Esophagus squamous epithelium (tissue), 4 donors: ENCODE data around the gene PRSS50.

Experiments
- POLR2A ChIP-seq, 4 donors: fragments of 450-650 bp; IDR thresholded peaks; one replicate each; pipeline ENCODE4 v1.6.1; 2017; ENCODE audit warnings: antibody characterized with exemption in 4 of 4, mild to moderate bottlenecking in 4 of 4, moderate library complexity in 3 of 4
- TF ChIP-seq, protein P1 (sequence below), 6 experiments: fragments of 450-650 bp in 4 of 6; fragments of 200-600 bp in 2 of 6; sonication (generic) in 2 of 6; IDR thresholded peaks; one replicate each; pipeline ENCODE4 v1.5.1; 2016 to 2019; ENCODE audit warnings: antibody characterized with exemption in 6 of 6, mild to moderate bottlenecking in 4 of 6, moderate library complexity in 4 of 6

DNA sequence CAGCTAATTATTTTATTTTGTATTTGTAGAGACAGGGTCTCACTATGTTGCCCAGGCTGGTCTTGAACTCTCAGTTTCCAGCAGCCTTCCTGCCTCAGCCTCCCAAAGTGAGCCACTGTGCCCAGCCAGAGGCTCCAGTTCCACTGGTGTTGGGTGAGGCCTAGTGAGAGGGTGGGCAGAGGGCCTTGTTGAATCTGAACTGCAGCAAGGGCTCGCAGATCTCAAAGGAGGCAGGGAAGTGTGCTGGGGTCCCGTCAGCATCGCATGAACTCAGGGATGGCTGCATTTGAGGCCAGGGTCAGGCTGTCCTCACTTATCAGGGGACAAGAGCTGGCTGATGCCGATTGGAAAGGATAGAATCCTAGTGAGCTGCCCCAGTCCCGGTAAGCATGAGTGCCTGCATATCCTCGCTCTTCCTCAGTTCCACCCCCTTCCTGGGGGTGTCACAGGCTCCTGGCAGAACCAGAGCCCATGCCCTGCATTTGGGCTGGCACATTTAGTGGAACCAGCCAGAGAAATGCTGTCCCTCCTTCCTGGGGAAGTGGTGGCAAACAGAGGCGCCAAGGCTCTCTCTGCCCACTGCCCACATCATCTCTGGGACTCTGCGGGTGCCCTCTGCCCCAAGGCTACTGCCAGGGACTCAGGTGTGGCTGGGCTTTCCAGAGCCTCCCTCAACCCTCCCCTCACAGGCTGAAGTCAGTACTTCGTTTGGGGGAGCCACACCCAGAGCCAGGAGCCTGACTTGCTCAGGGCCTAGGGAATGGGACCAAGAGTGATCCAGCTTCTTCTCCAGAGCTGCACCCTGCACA is 48.3 kb downstream of the PRSS50 start:
- TF ChIP-seq POLR2A (IDR thresholded peaks at IDR 0.05), result no peak
- TF ChIP-seq, protein P1, sequence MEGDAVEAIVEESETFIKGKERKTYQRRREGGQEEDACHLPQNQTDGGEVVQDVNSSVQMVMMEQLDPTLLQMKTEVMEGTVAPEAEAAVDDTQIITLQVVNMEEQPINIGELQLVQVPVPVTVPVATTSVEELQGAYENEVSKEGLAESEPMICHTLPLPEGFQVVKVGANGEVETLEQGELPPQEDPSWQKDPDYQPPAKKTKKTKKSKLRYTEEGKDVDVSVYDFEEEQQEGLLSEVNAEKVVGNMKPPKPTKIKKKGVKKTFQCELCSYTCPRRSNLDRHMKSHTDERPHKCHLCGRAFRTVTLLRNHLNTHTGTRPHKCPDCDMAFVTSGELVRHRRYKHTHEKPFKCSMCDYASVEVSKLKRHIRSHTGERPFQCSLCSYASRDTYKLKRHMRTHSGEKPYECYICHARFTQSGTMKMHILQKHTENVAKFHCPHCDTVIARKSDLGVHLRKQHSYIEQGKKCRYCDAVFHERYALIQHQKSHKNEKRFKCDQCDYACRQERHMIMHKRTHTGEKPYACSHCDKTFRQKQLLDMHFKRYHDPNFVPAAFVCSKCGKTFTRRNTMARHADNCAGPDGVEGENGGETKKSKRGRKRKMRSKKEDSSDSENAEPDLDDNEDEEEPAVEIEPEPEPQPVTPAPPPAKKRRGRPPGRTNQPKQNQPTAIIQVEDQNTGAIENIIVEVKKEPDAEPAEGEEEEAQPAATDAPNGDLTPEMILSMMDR (IDR thresholded peaks at IDR 0.05), result no peak
